Loucy (cell line): Measurements from ENCODE around the gene EIF5A.

Experiments
- H2AFZ ChIP-seq: fragments of 200-600 bp; sonication (generic); 2 replicates; pipeline ENCODE4 v1.6.0; 2016; ENCODE audit warnings: antibody characterized with exemption, mild to moderate bottlenecking, low read length, moderate library complexity
- H3F3A ChIP-seq: fragments of 200-600 bp; 2 replicates; pipeline ENCODE4 v1.6.0; 2016; ENCODE audit warnings: antibody characterized with exemption, low read depth, mild to moderate bottlenecking
- H3K27me3 ChIP-seq: fragments of 200-600 bp; sonication (generic); 2 replicates; pipeline ENCODE4 v1.6.1; 2014; ENCODE audit warnings: low read length, mild to moderate bottlenecking; ENCODE audit not compliant: insufficient read depth, poor library complexity, severe bottlenecking
- H3K36me3 ChIP-seq: fragments of 200-600 bp; sonication (generic); 2 replicates; pipeline ENCODE4 v1.6.1; 2016; ENCODE audit warnings: low read length; ENCODE audit not compliant: insufficient read depth
- H3K4me1 ChIP-seq: fragments of 200-600 bp; sonication (generic); 2 replicates; pipeline ENCODE4 v1.5.1; 2014; ENCODE audit warnings: low read length, mild to moderate bottlenecking; ENCODE audit not compliant: insufficient read depth, poor library complexity, severe bottlenecking
- H3K4me2 ChIP-seq: fragments of 200-600 bp; sonication (generic); 2 replicates; pipeline ENCODE4 v1.6.0; 2014; ENCODE audit warnings: antibody characterized with exemption, low read length, low read depth, mild to moderate bottlenecking; ENCODE audit not compliant: poor library complexity, severe bottlenecking
- H3K4me3 ChIP-seq: fragments of 200-600 bp; sonication (generic); 2 replicates; pipeline ENCODE4 v1.5.1; 2014; ENCODE audit warnings: low read length, mild to moderate bottlenecking, mixed read lengths; ENCODE audit not compliant: poor library complexity, severe bottlenecking
- H3K79me2 ChIP-seq: fragments of 200-600 bp; sonication (generic); 2 replicates; pipeline ENCODE4 v1.6.1; 2014; ENCODE audit warnings: low read length; ENCODE audit not compliant: insufficient read depth
- H3K9ac ChIP-seq: fragments of 200-600 bp; sonication (generic); 2 replicates; pipeline ENCODE4 v1.6.0; 2014; ENCODE audit warnings: mild to moderate bottlenecking, low read depth, low read length, moderate library complexity; ENCODE audit not compliant: poor library complexity, severe bottlenecking
- H3K9me2 ChIP-seq: fragments of 200-600 bp; sonication (generic); replicated peaks from 2 replicates; pipeline ENCODE4 v1.6.1; 2016; ENCODE audit warnings: low read depth, low read length, mixed read lengths
- H3K9me3 ChIP-seq: fragments of 200-600 bp; sonication (generic); 2 replicates; pipeline ENCODE4 v1.6.1; 2014; ENCODE audit warnings: mild to moderate bottlenecking, antibody characterized with exemption, low read length, low read depth; ENCODE audit not compliant: insufficient read depth
- H4K20me1 ChIP-seq: fragments of 200-600 bp; sonication (generic); 2 replicates; pipeline ENCODE4 v1.6.0; 2014; ENCODE audit warnings: antibody characterized with exemption, low read length, mild to moderate bottlenecking; ENCODE audit not compliant: insufficient read depth, poor library complexity, severe bottlenecking
- EZH2phosphoT487 ChIP-seq: fragments of 200-600 bp; IDR thresholded peaks from 2 replicates; pipeline ENCODE4 v1.6.1; 2018; ENCODE audit warnings: antibody characterized with exemption, mild to moderate bottlenecking, moderate library complexity, borderline replicate concordance
- TF ChIP-seq, protein P1 (sequence below): fragments of 200-600 bp; sonication (generic); conservative IDR thresholded peaks from 2 replicates; pipeline ENCODE4 v1.5.1; 2014; ENCODE audit warnings: mild to moderate bottlenecking, antibody characterized with exemption, low read length

Gene EIF5A

GRCh38 chr17:7260151-7260550 is 47.3 kb upstream of the EIF5A start:
- H3K4me2 ChIP-seq, result no peak overlapping the region
- TF ChIP-seq, protein P1, sequence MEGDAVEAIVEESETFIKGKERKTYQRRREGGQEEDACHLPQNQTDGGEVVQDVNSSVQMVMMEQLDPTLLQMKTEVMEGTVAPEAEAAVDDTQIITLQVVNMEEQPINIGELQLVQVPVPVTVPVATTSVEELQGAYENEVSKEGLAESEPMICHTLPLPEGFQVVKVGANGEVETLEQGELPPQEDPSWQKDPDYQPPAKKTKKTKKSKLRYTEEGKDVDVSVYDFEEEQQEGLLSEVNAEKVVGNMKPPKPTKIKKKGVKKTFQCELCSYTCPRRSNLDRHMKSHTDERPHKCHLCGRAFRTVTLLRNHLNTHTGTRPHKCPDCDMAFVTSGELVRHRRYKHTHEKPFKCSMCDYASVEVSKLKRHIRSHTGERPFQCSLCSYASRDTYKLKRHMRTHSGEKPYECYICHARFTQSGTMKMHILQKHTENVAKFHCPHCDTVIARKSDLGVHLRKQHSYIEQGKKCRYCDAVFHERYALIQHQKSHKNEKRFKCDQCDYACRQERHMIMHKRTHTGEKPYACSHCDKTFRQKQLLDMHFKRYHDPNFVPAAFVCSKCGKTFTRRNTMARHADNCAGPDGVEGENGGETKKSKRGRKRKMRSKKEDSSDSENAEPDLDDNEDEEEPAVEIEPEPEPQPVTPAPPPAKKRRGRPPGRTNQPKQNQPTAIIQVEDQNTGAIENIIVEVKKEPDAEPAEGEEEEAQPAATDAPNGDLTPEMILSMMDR, result no peak
- TF ChIP-seq EZH2phosphoT487, result no peak
- no peaks in the 10 kb centered on the region for H3K27me3 ChIP-seq
- no peaks in the 10 kb centered on the region for H3F3A ChIP-seq
- H3K36me3 ChIP-seq, result peaks cover 22% of the 10 kb centered on the region; the same call in 1 of the 2 replicates
- no peak overlapping the region for H3K9ac ChIP-seq
- H3K4me1 ChIP-seq, result no peaks in the 10 kb centered on the region
- H3K79me2 ChIP-seq, result no peaks in the 10 kb centered on the region
- no peak overlapping the region for H3K4me3 ChIP-seq
- H2AFZ ChIP-seq, result no peak overlapping the region
- no peaks in the 10 kb centered on the region for H4K20me1 ChIP-seq
- H3K9me2 ChIP-seq, result no peaks in the 10 kb centered on the region
- no peaks in the 10 kb centered on the region for H3K9me3 ChIP-seq

- Histone ChIP-seq H3K9me3 (no peaks in the 10 kb centered on the region), H3K4me3 (no peak overlapping the region), H3F3A (no peaks in the 10 kb centered on the region), H2AFZ (no peak overlapping the region), H3K79me2 (no peaks in the 10 kb centered on the region), H3K36me3 (peaks cover 22% of the 10 kb centered on the region; the same call in 1 of the 2 replicates), H3K4me2 (no peak overlapping the region), H3K4me1 (no peaks in the 10 kb centered on the region), H3K9me2 (no peaks in the 10 kb centered on the region), H3K9ac (no peak overlapping the region), H3K27me3 (no peaks in the 10 kb centered on the region), H4K20me1 (no peaks in the 10 kb centered on the region)
- no peak for TF ChIP-seq EZH2phosphoT487
- TF ChIP-seq, protein P1, result no peak
These were observed 46.6 kb upstream of the EIF5A start for GRCh38 chr17:7260651-7261378.

DNA sequence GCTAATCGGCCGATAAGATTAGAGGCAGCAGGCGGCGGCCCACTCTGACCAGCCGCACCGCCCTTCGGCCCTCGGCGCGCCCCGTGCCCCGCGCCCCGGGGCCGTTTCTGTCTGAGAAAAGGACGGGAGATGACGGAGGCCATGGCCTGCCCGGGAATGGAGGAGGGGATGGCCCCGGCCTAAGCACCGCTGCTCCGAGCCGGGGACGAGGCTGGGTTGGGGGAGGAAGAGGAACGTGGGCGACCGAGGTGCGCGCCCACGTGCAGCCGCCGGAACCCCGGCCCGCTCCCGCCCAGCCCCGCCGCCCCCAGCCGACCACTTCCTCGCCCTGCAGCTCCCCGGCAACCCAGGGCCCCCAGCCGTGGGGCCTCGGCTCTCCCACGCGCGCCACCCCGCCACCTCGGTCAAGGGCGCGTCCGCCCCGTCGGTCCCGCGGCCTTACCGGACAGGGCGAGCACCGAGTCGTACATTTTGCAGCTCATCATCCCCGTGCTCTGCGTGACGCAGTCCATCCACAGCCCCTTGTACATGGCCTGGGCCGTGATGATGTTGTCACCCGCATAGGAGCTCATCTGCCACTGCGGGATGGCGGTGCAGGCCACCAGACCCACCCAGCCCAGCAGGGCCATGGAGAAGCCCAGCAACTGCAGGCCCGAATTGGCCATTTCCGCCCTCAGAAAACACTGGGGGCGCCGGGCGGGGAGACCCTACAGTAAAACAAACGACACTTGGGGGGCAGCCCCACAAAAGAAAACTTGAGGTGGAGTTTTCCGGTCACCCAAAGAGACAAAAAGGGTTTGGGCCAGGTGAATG is 45.8 kb upstream of the EIF5A start:
- no peaks in the 10 kb centered on the region for H4K20me1 ChIP-seq
- H3K9me3 ChIP-seq, result no peaks in the 10 kb centered on the region
- TF ChIP-seq EZH2phosphoT487, result no peak
- TF ChIP-seq, protein P1, result no peak
- no peak overlapping the region for H2AFZ ChIP-seq
- no peak overlapping the region for H3K4me3 ChIP-seq
- H3K79me2 ChIP-seq, result no peaks in the 10 kb centered on the region
- peaks cover 19% of the 10 kb centered on the region; the same call in 1 of the 2 replicates for H3K36me3 ChIP-seq
- H3K4me1 ChIP-seq, result no peaks in the 10 kb centered on the region
- H3K9ac ChIP-seq, result no peak overlapping the region
- no peak overlapping the region for H3K4me2 ChIP-seq
- no peaks in the 10 kb centered on the region for H3K27me3 ChIP-seq
- no peaks in the 10 kb centered on the region for H3F3A ChIP-seq
- H3K9me2 ChIP-seq, result no peaks in the 10 kb centered on the region
